Superior temporal gyrus (tissue), 1 donor: Measurements from ENCODE around the gene ZNF691.
"Not testable (repeated sequence)": the region's sequence is repeated elsewhere in the genome, so short reads cannot be mapped to it uniquely, and the experiment has no call there.

ENCODE experiments used
- DNase-seq: peaks from one replicate; pipeline ENCODE4 v3.0.0-alpha.2; 2016; ENCODE audit errors: extremely low spot score

Gene ZNF691

DNA sequence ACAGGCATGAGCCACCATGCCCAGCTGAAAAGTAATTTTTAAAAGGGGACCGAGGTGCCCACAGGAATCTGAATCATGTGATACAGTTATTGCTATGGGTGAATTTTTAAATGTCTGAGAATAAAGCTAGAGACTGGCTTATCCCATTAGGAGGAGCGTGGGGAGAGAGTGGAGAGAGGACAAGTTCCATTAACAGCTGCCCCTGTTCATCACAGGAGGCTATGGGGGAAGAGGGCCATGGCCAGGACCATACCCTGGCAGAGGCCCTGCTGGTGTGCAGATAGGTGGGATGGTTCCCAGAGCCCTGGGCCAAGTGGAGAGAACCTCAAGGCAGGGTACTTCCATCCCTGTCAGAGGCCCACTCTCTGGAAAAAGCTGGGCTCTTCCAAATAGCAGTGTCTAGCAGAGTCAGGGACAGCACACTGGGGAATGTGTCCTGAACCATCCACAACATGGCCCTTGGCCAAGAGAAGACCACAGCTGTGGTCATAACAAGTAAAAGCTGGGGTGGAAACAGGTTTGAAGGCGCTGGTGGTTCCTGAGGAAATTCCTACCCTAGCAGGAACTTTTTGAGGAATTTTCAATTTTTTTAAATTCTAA, 13.7 kb upstream of the ZNF691 start:
- DNase-seq, result no peak

DNA sequence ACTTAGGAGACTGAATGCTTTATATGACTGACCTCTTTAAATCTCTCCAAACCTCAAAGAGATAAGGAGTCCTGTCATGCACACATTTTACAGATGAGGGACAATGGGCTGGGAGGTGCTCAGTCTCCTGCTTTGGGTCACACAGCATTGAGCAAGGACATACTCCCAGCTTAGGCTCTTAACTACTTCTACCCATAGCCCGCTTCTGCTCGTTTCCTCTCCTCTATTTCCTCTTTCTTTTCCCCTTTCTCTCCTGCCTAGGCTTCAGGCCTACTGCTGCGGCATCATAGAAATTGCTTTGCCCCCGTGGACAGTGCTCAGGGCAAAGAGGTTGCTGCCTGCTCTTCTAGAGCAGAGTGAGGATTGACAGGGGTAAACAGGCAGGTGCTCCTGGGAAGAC, 12.4 kb upstream of the ZNF691 start:
- no peak for DNase-seq

DNA sequence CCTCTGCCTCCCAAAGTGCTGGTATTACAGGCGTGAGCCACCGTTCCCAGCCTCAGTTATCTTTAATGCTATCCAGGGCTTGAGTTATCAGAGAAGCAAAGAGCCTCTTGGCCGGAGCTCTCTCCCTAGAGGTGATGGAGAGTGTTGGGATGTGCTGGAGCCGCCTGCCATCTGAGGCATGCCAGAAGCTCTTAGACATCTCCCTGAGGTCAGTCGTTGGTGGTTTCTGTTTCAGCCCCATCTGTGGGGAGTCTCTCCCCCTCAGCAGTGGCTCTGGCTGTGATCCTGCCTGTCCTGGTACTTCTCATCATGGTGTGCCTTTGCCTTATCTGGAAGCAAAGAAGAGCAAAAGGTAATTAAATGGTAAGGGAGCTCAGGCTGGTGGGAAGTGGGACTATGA, 11.6 kb upstream of the ZNF691 start:
- no peak for DNase-seq

DNA sequence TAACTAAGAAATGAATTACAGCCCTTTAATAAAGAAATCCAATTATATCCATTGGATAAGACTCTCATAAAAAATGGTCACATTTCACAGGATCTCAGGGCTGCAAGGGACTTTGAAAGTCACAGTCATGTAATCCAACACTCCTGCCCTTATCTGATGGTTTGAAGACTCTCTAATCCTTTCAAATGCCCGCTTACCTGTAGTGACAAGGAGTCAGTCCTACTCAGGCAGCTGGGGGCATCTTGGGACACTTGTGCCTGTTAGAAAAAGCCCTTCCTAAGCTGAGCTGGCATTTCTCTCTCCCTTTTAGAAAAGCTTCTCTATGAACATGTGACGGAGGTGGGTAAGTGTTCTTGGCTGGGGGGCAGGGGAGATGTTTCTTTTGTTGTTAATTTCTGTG, 11.0 kb upstream of the ZNF691 start:
- DNase-seq, result no peak

DNA sequence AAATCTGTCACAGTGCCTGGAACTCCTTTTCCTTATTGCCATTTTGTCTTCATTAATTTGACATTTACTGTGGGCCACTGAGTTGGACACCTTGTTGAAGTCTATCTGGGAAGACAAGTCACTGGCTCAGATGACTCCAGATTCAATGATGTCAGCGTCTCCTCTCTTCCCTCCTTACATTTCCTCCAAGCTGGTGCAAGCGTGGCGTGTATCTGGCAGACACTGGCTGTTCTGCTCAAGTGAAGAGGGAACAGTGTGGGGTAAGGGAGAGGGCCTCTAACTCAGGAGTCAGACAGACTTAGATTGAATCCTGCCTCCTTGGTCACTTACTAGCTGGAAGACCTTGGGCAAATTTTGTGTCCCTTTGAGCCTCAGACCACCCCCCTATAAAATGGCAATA, 8.7 kb upstream of the ZNF691 start:
- no peak for DNase-seq

DNA sequence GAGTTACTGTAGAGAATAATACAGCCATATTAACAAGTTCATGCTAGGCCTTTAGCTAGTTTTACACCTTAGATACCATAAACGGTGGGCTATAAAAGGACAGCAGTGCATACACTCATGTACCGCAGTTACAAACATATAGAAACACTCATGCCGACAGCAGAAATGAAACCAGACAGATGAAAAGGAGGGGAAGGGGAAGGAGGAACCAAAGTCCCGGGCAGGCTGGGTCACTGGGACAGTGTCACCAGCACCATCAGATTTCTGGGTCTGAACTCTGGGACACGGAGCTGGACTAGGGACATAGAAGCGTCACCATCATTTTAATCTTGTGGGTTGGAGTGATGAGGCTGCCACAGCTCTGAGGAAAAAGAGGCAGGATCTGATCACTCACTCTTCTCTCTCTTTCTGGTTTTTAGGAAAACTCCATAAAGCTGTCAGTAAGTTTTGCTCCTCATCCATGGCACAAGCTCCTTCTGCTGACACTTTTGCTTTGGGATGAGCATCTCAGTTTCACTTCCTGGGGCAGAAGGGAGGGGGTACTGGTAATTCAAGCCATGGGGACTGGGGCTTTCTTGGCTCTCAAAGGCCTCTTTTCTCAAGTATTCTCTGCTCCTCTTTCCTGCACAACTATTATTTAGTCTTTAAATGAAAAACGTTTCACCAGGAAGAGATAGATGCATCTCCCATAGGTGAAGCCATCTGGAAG, 7.8 kb upstream of the ZNF691 start:
- DNase-seq, result no peak

DNA sequence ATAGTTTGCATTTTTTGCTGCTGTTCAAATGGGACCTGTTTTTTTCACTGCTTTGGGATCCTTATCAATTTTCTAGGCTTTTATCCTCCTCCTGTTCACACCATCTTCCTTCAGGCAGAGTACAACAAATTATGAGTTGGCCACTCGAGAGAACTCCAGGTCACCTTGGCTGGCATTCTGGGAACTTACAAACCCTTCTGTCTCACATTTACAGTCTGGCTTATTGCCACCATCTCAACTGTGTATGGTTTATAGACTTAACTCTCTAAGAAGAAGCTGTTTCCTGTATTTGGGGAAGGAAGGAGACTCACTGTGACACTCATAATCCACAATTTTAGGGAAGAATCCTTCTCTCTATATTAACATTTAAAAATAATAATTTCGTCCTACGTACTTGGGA, 5.4 kb upstream of the ZNF691 start:
- no peak for DNase-seq

DNA sequence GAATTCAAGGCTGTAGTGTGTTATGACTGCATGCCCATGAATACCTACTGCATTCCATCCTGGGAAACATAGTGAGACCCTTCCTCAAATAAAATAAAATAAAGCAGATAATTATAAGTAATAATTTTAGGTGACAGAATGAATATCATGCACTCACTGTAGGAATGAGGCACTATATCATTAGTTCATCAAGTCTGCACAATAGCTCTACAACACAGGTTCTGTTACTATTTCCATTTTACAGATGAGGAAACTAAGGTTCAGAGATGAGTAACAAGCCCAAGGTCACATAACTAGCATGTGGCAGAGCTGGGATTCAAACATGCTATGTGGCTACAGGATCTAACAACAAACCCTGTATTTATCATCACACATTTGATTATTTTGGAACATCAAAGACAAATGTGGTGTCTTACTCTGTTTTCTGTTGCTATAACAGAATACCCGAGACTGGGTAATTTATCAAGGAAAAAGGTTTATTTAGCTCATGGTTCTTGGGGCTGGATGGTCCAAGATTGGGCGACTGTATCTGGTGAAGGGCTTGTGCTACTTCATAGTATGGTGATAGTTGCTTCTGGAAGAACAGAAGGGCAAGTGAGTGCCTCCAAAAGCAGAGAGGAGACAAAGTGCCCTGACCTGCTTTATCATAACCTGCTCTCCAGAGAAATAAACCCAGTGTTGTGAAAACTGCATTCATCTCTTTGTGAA, 4.8 kb upstream of the ZNF691 start:
- no peak for DNase-seq

DNA sequence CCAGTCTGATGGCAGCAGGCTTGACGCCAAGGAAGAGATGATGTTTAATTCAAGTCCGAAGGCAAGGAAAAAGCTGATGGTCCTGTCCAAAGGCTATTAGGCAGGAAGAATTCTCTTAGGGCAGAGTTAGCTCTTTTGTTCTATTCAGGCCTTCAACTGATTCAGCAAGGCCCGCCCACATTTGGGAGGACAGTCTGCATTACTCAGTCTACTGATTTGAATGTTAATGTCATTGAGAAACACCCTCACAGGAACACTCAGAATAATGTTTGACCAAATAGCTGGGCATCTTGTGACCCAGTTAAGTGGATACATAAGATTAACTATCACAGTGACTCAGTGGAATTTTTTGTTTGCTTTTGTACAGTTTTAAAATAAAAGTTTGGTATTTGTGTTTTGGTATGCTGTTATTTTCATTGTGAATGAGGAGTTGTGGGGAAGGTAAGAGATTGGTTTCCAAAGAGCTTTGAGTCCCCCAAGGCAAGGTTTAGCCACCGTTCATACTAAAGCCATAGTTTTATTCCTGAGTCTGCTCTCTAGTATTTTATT, 1.7 kb upstream of the ZNF691 start:
- DNase-seq, result no peak

DNA sequence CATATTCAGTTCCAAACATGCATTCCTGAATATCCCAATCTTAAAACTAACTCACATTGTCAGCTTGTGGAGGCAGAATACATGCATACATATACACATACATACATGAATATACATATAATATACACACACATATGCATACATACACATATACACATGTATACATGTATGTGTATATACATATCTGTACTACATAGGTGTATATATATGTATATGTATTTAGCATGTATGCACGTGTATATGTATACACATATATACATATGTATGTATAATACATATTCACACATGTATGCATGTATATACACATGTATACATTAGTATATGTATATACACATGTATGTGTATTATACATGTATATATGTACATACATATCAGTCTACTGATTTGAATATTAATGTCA, 1.2 kb upstream of the ZNF691 start:
- no peak for DNase-seq

DNA sequence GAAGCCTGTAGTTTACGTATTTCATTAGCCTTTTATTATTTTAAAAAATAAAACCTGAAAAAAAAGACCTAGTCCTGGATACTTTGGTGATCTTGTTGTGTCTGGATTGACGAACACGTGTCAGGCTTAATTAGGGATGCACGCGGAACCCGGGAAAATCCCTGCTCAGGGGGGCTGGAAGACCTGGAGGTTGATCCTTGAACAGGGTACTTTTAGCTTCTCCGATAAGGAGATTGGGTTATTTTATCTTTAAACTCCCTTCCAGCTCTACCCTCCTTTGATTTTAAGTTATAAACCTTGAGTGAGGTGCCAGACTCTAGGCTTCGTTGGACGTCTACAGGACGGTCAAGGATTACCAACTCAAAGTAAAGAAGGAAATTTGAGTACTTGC, 552 bp upstream of the ZNF691 start:
- no peak for DNase-seq

DNA sequence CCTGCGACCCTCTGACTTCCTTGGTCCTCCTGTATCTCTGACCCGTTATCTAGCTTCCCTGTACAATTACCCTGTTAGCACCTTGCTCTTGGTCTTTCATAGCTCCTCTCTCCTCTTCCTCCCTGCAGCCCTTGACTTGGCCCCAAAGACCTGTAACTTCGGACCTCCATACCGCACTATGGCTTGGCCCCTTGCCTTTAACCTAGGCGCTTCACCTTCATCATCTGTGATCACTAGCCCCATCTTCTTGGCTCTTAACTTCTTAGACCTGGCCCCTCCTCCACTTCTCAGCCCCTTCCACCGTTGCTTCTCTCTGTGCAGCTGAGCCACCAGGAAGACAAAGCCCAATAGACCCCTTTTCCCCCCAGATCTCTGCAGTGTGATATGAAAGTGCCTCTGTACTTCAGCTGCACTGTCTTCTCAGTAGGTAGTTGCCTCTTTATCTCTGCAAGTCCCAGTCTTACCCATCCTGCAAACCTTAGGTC, 740 bp downstream of the ZNF691 start:
- DNase-seq, result no peak

DNA sequence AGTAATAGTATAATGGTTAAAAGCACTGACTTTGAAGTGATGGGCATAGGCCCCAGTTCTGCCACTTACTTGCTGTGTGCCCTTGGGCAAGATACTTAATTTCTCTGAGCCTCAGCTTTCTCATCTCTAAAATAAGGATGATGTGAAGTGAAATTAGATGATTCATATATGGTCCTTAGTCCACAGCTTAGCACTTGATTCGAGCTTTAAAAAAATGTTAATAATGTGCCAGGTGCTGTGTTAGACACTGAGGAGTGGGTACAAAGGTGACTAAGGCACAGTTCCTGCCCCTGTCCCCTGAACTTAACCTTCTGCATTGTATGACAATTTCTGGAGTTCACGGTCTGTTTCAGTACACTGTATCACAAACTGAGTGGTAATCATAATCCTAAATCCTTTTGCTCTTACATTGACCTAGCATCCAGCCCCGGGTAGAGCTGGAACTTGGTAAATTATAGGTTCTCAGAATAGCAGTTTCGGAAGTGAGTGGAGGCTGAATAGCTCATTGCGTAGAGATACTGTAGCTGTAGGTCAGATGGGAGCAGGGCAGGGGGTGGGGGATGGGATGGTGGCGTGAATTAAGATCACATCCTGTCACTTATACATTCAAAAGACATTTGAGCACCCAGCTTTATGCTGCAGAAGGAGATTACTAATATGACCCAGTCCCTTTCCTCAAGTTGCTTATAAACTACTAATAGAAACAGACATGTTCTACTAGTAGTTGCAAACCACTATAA, 1.5 kb downstream of the ZNF691 start:
- no peak for DNase-seq

DNA sequence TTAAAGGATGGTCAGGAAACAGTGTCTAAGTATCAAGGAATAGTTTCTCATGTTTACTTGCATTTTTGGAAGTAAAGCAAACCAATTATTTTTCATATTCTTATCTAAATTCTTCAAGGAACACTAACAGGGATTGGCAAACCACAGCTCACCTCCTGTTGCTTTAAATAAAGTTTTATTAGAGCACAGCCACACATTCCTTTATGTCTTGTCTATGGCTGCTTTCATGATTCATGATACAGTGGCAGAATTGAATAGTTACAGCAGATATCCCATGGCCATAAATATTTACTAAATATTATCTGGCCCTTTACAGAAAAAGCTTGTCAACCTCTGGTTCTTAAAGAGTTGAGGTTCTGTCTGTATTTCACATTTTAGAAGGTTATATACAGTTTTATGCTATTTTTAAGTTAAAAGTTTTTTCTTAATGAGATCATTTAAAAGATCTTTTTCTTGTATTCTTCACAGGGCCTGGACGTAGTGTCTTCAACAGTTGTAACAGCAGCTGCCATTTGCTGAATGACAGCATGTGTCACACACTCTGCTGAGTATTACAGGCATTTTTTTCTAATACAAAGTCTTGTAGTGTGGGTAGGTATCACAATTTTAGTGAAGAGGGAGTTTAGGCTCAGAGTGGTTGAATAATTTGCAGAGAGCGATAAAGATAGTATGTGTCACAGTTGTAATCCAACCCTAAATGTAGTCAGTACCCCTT, 2.6 kb downstream of the ZNF691 start:
- DNase-seq, result no peak

DNA sequence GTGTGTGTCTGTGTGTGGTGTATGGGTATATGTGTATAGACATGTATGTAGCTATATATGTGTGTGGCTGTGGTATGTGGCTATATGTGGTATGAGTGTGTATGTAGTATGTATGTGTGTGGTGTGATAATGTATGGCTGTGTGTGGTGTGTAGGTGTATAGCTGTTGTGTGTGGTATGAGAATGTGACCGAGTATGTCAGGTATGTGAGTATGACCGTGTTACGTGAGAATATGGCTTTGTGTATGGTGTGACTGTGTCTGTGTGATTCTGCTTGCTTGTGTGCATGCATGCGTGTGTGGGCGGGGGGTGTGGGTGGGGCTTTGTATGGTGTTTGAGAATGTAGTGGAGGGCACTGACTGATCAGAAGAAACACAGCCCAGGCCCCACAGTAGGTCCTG, 3.5 kb downstream of the ZNF691 start:
- DNase-seq, result no peak

DNA sequence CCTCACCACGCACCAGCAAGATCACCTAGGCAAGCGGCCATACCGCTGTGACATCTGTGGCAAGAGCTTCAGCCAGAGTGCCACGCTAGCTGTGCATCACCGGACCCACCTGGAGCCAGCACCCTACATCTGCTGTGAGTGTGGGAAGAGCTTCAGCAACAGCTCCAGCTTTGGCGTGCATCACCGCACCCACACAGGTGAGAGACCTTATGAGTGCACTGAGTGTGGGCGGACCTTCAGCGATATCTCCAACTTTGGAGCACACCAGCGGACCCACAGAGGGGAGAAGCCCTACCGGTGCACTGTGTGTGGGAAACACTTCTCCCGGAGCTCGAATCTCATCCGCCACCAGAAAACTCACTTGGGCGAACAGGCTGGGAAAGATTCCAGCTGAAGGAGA, 5.0 kb downstream of the ZNF691 start:
- DNase-seq, result no peak

DNA sequence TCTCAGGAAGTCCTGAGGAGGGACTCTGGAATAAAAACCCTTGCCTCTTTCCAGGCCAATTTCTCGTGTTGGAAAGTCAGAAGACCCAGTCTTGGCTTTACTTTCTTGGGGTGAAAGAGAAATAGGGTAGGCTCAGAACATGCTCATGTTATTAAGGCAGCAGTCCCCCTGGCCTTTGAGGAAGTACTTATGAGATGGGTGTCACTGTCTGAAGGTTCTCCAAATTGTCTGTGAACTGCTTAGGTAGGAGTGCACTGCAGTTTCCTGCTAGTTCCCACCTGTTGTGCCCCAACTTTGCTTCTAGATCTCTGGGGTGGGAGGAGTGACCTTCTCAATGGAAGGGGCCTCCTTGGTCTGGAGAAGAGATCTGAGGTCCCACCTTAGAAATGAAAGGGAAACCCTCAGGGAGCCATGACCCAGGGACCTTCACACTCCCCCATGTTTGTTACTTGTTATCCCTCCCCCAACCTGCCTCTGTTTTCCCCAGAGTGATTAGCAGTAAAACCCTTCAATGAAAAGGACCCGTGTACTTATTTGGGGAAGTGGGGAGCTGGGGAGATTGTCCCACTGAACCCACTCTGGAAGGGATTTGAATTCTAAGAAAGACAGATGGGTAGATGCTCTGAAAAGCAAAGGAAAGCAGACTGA, 5.7 kb downstream of the ZNF691 start:
- DNase-seq, result no peak

DNA sequence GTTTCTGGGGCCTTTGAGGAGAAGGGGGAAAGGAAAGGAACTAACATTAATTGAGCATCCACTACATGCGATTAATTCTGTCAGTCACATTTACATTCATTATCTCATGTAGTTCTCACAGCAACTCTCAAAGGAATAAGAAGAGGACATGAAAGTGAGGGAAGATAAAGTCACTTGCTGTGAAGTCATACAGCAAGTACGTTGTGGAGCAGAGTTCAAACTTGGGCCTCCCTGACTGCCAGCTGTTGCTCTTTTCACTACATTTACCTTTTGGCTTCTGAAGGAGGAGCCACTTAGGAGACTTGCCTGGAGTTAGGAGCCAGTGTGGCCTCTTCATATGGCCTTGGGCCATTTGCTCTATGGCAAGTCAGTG, 6.2 kb downstream of the ZNF691 start:
- no peak for DNase-seq

DNA sequence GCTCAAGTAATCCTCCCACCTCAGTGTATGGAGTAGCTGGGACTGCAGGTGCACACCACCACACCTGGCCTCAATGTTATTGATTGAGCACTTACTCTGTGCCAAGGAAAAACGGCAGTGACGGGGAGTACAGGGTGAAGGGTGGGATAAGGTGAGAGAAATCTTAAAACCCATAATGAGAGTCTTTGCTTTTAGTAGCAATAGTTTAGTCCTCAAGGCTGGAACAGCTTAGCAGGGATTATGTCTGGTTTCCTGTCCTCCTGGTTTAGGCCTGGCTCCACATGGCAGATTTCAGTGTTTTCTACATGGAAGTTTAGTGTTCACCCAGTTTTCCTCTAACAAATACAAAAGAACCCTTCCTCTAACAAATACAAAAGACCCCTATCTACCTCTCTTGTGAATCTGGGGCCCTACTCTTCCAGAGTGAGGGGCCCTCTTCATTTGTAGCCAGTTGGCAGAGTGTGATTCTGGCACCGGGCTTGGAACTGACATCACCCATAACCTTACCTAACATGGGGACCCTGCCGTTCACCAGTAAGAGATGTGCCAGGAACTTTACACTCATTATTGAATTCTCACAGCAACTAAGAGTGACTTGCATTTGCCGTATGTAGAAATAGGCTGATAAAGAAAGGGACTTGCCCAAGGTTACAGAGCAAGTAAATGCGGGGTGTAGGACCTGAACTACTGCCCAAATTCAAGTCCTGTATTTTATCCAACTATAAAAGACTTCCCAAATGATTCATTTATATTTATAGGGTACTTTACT, 6.9 kb downstream of the ZNF691 start:
- no peak for DNase-seq

DNA sequence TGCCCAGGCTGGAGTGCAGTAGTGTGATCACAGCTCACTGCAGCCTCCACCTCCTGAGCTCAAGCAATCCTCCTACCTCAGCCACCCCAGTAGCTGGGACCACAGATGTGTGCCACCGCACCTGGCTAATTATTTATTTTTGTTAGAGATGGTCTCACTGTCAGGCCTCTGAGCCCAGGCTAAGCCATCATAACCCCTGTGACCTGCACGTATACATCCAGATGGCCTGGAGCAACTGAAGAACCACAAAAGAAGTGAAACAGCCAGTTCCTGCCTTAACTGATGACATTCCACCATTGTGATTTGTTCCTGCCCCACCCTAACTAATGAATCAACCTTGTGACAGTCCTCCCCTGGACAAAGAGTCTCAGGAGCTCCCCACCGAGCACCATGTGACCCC, 10.1 kb downstream of the ZNF691 start:
- not testable (repeated sequence) for DNase-seq
